Duodenal mucosa (tissue), 2 donors: ENCODE measurements around the gene SCMH1.
"Not testable (repeated sequence)": the region's sequence is repeated elsewhere in the genome, so short reads cannot be mapped to it uniquely, and the experiment has no call there.

ENCODE experiments used
- H3K27ac ChIP-seq: one replicate; pipeline ENCODE4 v1.7.0; 2013; ENCODE audit warnings: low read depth, low read length
- H3K27me3 ChIP-seq, 2 donors: one replicate each; pipeline ENCODE4 v1.7.0; 2013; ENCODE audit warnings: low read length in 2 of 2, control low read depth in 1 of 2; ENCODE audit not compliant: insufficient read depth in 2 of 2, control insufficient read depth in 1 of 2
- H3K36me3 ChIP-seq, 2 donors: one replicate each; pipeline ENCODE4 v1.7.0; 2013; ENCODE audit warnings: low read length in 2 of 2, control low read depth in 1 of 2; ENCODE audit not compliant: insufficient read depth in 2 of 2, control insufficient read depth in 1 of 2
- H3K4me1 ChIP-seq, 2 donors: one replicate each; pipeline ENCODE4 v1.7.0; 2013; ENCODE audit warnings: low read length in 2 of 2, control low read depth in 1 of 2; ENCODE audit not compliant: insufficient read depth in 2 of 2, control insufficient read depth in 1 of 2
- H3K4me3 ChIP-seq, 2 donors: one replicate each; pipeline ENCODE4 v1.7.0; 2013; ENCODE audit warnings: low read length in 2 of 2, low read depth in 1 of 2
- H3K9ac ChIP-seq, 2 donors: one replicate each; pipeline ENCODE4 v1.7.0; 2013; ENCODE audit warnings: low read length in 2 of 2, low read depth in 1 of 2
- H3K9me3 ChIP-seq, 2 donors: one replicate each; pipeline ENCODE4 v1.7.0; 2013; ENCODE audit warnings: low read length in 2 of 2, control low read depth in 1 of 2; ENCODE audit not compliant: control insufficient read depth in 1 of 2

SCMH1 gene

DNA sequence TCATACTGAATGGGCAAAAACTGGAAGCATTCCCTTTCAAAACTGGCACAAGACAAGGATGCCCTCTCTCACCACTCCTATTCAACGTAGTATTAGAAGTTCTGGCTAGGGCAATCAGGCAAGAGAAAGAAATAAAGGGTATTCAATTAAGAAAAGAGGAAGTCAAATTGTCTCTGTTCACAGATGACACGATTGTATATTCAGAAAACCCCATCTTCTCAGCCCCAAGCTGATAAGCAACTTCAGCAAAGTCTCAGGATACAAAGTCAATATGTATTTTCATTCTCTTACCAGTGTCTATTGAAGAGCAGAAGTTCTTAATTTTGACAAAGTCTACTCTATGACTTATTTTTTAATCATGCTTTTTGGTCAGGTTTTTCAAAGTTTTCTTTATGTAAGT, 107.8 kb downstream of the SCMH1 start:
- not testable (repeated sequence) for H3K4me1 ChIP-seq, H3K27ac ChIP-seq, H3K9me3 ChIP-seq, H3K27me3 ChIP-seq, H3K36me3 ChIP-seq, H3K9ac ChIP-seq, H3K4me3 ChIP-seq

DNA sequence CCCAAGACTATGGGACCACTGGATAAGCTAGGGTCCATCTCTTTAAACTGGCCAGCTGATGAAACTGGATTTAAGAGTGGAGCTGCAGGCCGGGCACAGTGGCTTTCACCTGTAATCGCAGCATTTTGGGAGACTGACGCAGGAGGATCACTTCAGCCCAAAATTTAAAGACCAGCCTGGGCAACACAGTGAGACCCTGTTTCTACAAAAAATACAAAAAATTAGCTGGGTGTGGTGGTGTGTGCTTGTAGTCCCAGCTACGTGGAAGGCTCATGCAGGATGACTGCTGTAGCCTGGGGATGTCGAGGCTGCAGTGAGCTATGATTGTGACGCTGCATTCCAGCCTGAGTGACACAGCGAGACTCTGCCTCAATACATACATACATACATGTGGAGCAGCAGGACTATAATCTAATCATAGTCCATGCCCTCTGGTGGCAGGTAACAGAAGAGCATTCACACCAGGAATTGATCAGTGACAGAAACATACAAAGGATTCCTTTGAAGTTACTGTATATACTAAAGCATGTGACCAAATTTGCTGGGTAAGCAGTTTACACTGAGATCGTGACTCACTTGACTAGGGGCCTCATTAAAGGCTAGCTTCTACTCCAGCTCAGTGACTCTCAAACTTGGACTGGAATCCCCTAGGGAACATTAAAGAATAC, 119.1 kb downstream of the SCMH1 start:
- Histone ChIP-seq H3K27me3 (no peaks in the 10 kb centered on the region), H3K9ac (no peak overlapping the region), H3K27ac (no peak overlapping the region), H3K4me1 (no peaks in the 10 kb centered on the region), H3K36me3 (no peaks in the 10 kb centered on the region), H3K9me3 (no peaks in the 10 kb centered on the region), H3K4me3 (no peak overlapping the region)

GRCh38 chr1:41122148-41122547, 120.0 kb downstream of the SCMH1 start:
- no peak overlapping the region for H3K9ac ChIP-seq
- no peaks in the 10 kb centered on the region for H3K27me3 ChIP-seq
- no peak overlapping the region for H3K4me3 ChIP-seq
- no peaks in the 10 kb centered on the region for H3K36me3 ChIP-seq
- no peaks in the 10 kb centered on the region for H3K9me3 ChIP-seq
- no peak overlapping the region for H3K27ac ChIP-seq
- no peaks in the 10 kb centered on the region for H3K4me1 ChIP-seq

GRCh38 chr1:41118645-41119044, 123.5 kb downstream of the SCMH1 start:
- peaks cover 0 to 7% of the 10 kb centered on the region in 2 donors for H3K36me3 ChIP-seq
- no peak overlapping the region for H3K4me3 ChIP-seq
- H3K27me3 ChIP-seq = no peaks in the 10 kb centered on the region
- H3K9ac ChIP-seq = no peak overlapping the region
- H3K9me3 ChIP-seq = no peaks in the 10 kb centered on the region
- H3K4me1 ChIP-seq = no peaks in the 10 kb centered on the region
- H3K27ac ChIP-seq = no peak overlapping the region

DNA sequence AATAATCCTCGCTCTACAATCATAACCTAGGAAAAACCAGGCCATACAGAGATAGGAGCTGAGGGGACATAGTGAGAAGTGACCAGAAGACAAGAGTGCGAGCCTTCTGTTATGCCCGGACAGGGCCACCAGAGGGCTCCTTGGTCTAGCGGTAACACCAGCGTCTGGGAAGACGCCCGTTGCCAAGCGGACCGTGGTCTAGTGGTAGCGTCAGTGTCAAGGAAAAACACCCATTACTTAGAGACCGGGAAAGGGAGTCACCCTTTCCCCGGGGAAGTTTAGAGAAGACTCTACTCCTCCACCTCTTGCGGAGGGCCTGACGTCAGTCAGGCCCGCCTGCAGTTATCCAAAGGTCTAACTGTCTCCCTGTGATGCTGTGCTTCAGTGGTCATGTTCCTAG, 124.9 kb downstream of the SCMH1 start:
- H3K4me1 ChIP-seq, H3K9me3 ChIP-seq, H3K27me3 ChIP-seq, H3K9ac ChIP-seq, H3K4me3 ChIP-seq, H3K27ac ChIP-seq: not testable (repeated sequence)
- H3K36me3 ChIP-seq = peaks cover 0 to 18% of the 10 kb centered on the region in 2 donors

GRCh38 chr1:41110736-41111135, 131.4 kb downstream of the SCMH1 start:
- Histone ChIP-seq H3K27ac (no peak overlapping the region), H3K9me3 (no peaks in the 10 kb centered on the region), H3K36me3 (peaks cover 0 to 13% of the 10 kb centered on the region in 2 donors), H3K4me3 (no peak overlapping the region), H3K4me1 (peaks cover 4 to 20% of the 10 kb centered on the region in 2 donors), H3K27me3 (no peaks in the 10 kb centered on the region), H3K9ac (no peak overlapping the region)

GRCh38 chr1:41110286-41110685, 131.8 kb downstream of the SCMH1 start:
- H3K27ac ChIP-seq = no peak overlapping the region
- peaks cover 0 to 13% of the 10 kb centered on the region in 2 donors for H3K36me3 ChIP-seq
- no peaks in the 10 kb centered on the region for H3K9me3 ChIP-seq
- peaks cover 4 to 20% of the 10 kb centered on the region in 2 donors for H3K4me1 ChIP-seq
- H3K4me3 ChIP-seq = no peak overlapping the region
- no peak overlapping the region for H3K9ac ChIP-seq
- no peaks in the 10 kb centered on the region for H3K27me3 ChIP-seq

GRCh38 chr1:41109310-41110197, 132.6 kb downstream of the SCMH1 start:
- Histone ChIP-seq H3K27me3 (no peaks in the 10 kb centered on the region), H3K4me3 (no peak overlapping the region), H3K9ac (no peak overlapping the region), H3K4me1 (peaks cover 4 to 20% of the 10 kb centered on the region in 2 donors), H3K9me3 (no peaks in the 10 kb centered on the region), H3K36me3 (peaks cover 0 to 13% of the 10 kb centered on the region in 2 donors), H3K27ac (peak overlapping the region; percentile 8)

DNA sequence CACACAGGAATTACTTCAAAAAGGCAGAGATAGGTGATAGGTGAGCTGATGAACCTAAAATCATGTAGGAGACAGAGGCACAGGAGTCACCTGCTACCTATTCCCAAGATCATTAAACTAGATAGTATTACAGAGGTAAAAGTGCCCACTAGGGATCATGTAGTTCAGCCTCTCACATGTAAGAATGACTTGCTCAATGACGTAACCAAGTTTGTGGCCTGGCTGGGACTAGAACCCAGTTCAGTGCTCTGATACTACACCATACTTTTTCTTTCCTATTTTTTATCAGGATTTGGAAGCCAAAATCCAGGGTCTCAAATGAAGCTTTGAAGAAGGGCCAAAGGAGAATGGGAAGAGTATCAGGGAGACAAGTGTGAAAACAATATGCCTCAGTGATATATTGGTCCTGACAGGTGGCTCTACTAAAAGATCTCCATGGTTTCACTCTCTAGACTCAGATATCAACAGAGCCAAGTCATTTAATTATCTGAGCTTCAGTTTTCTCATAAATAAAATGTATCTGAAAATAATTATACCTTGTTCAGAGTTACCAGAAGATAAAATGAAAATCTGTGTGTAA, 133.3 kb downstream of the SCMH1 start:
- Histone ChIP-seq H3K9ac (no peak overlapping the region), H3K4me1 (peaks cover 4 to 20% of the 10 kb centered on the region in 2 donors), H3K27me3 (no peaks in the 10 kb centered on the region), H3K27ac (peak overlapping the region; percentile 17), H3K36me3 (peaks cover 0 to 13% of the 10 kb centered on the region in 2 donors), H3K4me3 (no peak overlapping the region), H3K9me3 (no peaks in the 10 kb centered on the region)

DNA sequence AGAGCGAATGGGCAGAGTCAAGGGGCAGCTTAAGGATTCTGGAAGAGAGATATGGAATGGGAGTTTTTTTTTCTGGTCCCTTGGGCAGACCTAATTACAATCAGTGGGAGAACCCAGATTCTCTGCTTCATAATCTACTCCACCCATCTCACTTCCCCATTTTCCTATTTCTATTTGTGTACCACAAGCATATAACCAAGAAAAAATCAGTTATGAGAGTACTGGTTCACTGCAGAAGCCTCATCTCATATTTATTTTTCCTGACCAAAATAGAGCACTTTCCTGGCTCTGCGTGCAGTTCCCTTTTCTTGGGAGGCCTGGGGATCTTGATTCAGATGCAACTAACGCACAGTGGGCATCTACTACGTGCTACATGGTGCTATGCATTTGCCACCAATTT, 138.3 kb downstream of the SCMH1 start:
- Histone ChIP-seq H3K4me3 (no peak overlapping the region), H3K27me3 (no peaks in the 10 kb centered on the region), H3K36me3 (no peaks in the 10 kb centered on the region), H3K9ac (no peak overlapping the region), H3K9me3 (no peaks in the 10 kb centered on the region), H3K4me1 (peaks cover 0 to 20% of the 10 kb centered on the region in 2 donors), H3K27ac (no peak overlapping the region)
